Stimulated activated CD8-positive, alpha-beta memory T cell treated with anti-CD3 and anti-CD28 coated beads, Interleukin-2, amount 100 ng/mL, for 1 hour (primary cell): ENCODE data around the gene PLLP.

Experiments used
- DNase-seq, 2 donors: peaks; one replicate each; pipeline ENCODE4 v3.0.0-alpha.2; 2020; ENCODE audit warnings: low read depth in 2 of 2

PLLP gene

DNA sequence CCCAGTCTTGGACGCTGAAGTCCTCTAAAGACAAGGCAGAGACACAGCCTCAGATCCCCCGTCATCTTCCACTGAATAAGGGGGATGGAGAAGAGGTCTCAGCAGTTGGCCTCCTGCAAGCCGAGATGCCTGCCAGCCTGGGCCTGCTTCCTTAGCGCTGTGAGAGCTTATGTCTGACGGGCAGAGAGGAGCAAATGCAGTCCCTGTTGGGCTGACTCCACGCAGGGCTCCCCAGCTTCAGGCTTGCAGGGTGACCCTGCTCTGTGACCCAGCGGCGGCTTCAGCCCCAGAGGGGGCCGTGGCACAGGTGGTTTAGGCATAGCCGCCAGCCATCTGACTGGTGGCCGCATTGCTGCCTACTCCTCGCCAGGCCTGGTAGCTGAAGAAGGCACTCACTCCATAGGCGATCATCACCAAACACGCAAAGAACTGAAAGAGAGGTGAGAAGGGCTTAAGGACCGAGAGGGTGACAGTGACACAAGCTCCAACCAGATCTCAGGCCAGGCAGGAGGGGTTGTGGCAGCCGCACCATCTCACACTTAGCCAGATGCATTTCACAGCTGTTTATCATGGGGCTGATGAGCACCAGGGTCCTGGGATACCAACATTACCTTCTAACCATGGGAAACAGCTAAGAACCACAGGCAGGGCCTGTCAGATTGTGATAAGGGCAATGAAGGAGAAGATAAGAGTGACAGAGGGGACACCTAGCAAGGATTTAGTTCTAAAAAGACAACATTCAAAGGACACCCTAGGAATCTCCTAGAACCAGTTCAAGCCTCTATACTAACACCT is 27.7 kb downstream of the PLLP start:
- DNase-seq = no peak

DNA sequence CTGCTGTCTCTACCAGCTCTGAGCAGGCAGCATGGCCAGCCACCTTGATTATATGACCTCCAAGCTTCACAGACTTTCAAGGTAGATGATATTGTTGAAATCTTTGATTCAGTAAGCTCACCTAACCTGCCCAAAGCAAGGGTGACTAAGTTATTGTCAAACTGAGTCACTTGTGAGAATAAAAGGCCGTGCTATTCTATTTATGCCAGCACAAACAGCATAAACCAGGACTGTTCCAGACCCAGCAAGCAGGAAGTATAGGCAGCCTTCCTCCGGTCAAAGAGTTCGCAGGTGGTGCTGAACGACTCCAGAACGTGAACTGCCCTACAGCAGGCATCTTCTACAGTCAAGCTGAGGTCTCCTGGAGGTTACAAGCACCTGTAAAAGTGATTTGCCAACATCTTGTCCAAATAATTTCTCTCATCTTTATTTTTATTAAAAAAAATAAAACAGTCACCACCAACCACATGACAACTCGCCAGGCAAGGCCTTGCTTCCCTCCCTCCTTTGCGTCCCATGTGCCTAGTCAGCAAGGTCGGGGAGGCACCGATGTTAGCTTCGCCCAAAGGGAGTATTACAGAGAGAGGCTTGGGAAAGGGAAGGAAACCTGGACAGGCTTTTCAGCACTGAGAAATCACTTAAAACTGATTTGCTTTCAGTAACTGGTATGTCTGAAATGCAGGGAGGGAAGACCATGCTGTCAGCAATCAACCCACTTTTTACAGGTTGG is 28.6 kb downstream of the PLLP start:
- DNase-seq = no peak

DNA sequence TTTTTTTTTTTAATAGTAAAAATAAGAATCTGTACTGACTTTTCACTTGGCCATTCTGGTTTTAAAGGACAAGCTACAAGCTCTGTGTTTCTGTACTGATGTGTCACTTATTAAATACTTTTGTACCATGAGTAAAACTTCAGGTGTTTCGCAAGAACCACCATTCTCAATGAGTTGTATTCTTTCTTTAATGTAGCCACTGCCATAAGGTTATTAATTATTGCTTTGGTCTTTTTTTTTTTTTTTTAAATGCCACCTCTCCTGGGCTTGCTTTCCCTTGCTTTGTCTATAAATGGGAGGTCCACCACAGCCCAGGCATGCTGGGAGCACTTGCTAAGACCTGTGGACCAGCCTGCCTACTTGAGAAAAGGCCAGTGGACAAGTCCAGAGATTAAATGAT is 31.0 kb downstream of the PLLP start:
- no peak for DNase-seq

DNA sequence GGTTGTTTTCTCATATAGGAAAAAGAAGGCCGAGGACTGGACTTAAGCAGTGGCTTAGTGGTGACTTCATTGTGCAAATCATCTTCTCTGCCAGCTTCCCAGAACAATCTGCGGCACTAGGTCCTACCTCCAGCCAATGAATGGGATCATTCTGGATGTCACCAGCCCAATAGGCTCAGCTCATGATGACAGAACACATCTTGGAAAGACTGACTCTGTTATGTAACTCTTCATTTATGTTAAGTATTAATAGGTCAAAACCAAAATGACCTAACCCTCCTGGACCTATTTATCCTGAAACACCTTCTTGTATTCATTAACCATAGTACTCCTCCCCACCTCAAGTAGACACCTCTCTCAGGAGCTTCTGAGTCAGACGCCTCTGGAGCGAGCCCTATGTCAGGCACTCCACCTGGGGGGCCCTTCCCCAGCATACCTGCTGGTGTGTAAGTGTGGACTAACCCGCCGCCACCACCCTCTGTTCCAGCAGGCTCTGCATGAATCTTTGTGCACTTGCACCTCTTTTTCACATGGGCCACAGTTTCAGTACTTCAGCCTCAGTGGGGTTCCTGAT is 32.2 kb downstream of the PLLP start:
- DNase-seq = no peak

DNA sequence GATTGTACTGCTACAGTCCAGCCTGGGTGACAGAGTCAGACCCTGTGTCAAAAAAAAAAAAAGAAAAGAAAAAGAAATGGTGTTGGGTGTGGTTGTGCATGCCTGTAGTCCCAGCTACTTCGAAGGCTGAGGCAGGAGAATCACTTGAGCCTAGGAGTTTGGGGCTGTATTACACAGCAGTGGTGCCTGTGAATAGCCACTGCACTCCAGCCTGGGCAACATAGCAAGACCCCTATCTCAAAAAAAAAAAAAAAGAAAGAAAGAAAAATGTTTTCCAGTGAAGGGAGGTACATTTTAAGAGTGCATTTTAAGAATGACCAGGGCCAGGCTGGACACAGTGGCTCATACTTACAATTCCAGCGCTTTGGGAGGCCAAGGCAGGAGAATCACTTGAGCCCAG is 33.1 kb downstream of the PLLP start:
- no peak for DNase-seq

DNA sequence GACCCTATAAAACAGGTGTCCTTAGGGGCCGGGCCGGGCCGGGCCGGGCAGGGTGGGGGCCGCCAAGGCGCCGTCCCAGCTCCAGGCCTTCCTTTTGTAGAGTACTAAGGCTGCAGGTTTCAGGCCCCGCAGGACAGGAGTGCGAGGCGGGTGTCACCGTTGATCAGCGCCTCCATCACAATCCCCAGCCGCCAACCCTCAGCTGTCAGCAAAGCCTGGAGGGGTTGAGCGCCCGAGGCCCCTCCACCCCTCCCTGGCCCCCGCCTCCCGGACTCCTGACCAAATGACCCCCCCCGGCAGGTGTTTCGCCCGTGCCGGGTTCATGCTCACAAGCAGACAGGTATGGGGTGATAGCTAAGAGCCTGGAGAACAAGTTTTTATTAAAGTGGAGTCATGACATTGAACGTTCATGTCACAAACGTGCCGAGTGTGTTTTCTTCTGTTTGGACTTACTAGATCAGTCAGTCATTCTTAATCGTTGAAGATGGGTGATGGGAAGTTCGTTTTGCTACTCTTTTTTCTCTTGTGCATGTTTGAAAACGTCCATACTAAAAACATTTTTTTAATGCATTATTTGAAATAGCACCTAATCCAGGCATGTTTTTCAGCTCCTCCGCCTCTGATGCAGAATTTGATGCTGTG is 38.9 kb downstream of the PLLP start:
- no peak for DNase-seq

DNA sequence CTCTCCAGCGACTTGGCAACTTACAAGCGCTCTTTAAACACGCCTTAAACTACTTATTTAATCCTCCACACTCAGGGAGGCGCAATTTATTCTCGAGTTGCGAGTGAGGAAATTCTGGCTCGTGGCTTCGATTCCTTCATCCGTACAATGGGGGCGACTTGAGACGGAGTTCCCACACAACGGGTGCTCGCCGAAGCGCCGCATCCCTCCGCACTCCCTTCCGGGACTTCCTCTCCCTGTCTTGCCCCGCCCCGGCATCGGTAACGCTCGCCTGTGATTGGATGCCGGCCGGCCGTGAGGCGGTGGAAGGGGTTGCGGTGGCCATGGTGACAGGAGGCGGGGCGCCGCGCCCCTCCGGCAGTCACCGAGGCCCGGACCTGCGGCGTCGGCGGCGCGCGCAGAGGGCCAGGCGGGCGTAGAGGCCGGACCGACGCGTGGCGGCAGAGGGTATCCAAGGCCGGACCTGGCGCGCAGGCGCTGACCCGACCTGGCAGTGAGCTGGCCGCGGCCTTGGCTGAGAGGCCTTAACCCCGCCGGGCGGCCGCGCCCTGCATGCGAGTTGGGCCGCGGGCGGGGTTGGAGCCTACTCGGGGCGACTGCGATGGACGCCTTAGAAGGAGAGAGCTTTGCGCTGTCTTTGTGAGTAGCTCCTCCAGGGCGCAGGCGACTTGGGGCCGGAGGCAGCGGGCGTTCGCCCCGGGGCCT is 39.6 kb downstream of the PLLP start, which contains the start of gene ARL2BP:
ARL2BP (plus strand) TSS at position 493 of the 705 bp plus-strand sequence; CDS start at position 602, 109 bp downstream.
- peak; percentile 95 for DNase-seq

DNA sequence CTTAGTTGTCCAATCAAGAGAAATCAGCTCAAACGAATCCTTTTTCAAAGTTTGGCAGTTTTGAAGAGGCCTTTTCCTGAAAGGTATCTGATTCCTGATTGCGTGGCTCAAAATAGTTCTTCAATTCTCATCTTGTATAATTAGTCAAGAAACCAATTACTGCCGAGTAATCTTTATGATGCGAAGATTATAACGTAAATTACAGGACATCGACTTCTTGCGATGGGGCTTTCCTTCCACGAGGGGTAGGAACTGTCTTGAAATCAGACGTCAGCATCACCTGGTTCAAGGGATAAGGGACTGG is 40.1 kb downstream of the PLLP start:
- no peak for DNase-seq

DNA sequence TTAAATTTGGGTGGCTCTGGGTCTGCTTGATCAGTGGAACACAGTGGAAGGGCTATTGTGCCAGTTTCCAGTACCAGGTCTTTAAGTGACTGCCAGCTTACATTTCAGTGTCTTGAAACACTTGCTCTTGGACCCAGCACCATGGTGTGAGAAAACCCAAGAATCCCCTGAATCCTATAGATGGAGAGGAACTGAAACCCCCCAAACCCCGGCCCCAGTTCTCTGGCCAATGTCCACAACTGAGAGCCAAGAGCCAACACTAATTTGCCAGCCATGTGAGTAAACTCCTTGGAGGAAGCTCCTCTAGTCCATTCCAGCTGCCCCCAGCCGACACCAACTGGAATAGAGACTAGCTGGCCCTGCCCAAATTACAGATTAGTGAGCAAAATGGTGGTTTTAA is 41.8 kb downstream of the PLLP start:
- no peak for DNase-seq

DNA sequence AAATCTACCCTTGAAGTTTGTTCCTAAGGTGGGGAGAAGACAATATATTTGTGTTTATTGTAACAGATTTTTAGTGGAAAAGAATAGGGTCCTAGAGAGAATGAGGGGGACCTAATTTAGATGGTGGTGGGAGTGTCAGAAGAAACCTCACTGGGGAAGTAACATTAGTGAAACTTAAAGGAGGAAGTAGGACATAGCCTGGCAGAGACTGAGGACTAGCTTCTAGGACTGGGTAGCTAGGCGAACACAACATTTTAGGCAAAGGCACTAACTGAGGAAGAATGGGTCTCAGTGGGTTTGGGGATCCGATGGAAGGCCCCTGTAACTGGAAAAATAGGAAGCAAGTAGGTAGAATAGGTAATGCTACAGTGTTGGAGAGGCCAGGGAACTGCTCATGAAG is 43.6 kb downstream of the PLLP start:
- DNase-seq = no peak

DNA sequence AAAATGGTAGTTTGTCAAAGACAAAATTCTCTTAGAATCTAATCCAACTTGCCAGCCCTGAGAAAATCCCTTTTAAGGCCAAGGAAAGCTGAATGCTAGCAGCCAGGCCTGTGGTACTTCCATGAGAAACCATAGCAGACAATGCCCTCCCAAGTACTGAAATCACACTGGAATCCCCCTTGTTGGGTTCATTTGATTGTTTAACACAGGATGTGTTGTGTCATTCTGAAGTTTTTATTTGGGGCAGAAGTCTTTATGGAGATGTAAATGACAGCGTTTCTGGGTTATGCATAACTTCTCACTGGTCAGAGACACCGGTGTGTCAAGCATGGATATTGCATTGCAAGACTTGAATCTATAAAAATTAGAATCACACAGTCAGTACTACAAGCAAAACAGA is 45.4 kb downstream of the PLLP start:
- DNase-seq = no peak

DNA sequence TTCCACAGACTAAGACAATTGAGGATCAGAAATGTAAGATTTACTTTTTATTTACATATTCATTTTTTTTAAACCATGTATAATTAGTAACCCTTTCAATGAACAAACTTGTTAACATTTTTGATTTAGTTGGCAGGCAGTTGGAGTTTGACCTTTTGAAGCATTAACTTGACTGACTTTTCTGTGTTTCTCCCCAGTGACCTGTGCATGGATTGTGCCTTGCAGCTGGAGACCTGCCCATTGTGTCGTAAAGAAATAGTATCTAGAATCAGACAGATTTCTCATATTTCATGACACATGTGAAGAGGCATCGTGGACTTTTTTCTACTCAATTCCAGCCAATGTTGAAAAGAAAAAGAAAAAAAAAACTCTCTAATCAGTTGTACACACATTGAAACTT is 45.8 kb downstream of the PLLP start:
- DNase-seq = no peak

DNA sequence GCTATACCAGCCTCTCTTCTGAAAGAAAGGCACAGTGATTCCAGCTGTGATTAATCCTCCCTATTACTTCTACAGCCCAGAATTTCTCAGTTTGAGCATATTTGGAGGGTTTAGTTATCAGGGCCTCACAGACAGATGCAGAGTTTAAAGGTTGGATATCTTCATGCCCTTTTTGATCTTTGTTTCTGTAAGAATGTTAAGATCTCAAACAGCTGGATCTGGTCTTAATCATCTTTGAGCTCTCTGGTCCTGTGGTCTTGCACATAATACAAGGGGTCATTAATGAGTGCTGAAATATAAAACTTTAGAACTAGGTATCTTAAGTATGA is 48.5 kb downstream of the PLLP start:
- no peak for DNase-seq

DNA sequence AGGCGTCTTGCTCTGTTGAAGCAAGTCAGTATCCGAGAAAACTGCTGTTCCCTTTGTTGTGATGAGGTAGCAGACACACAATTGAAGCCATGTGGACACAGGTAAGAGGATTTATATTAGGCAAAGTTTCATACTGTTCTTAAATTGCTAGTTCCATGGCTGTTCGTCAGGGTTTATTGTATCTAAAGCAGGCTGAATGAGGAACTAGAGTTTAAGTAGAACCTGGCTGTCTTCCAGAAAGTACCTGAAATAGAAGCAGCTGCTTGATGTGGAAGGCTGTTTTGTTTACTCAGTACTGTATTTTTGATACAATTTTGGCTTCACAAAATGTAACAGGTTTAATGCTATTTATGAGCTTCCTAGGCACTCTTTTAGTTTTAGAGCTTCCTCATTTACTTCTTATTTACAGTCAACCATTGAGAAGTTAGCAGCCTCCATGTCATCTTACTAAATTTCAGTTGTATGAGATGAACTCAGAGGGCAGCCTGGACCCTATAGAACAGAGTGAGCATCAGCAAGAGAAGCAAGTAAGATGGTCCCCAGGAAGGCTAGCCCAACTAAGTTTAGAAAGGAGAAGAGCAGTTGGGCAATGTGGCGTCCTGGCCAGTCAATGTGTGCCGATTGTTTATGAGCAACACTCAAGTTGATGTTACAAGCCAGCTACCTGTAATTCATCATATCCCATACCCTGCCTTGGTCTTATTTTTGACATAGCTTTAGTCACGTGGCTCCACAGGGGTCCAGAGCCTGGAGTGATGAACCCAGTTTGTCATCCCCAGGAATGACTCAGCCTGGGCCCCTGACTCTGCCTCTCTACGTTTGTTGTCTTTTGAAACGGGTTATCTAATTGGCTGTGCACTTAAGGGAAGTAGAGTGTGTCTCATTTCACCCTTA is 49.1 kb downstream of the PLLP start:
- DNase-seq = no peak

DNA sequence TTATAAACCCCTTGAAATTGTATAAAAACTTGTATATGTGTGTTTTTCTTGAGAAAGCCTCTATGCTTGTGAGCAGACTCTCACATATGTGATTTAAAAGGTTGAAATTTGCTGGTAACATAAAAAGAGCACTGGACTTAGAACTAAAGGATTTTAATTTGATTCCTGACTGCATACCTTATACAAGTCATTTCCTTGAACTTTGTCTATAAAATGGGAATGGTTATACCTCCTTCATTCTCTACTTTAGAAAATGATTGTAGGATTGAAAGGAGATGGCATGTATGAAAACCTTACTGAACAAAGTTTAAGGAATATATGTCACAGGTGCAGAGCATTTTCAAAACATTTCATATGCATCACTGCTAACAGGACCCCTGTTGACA is 49.8 kb downstream of the PLLP start:
- no peak for DNase-seq

DNA sequence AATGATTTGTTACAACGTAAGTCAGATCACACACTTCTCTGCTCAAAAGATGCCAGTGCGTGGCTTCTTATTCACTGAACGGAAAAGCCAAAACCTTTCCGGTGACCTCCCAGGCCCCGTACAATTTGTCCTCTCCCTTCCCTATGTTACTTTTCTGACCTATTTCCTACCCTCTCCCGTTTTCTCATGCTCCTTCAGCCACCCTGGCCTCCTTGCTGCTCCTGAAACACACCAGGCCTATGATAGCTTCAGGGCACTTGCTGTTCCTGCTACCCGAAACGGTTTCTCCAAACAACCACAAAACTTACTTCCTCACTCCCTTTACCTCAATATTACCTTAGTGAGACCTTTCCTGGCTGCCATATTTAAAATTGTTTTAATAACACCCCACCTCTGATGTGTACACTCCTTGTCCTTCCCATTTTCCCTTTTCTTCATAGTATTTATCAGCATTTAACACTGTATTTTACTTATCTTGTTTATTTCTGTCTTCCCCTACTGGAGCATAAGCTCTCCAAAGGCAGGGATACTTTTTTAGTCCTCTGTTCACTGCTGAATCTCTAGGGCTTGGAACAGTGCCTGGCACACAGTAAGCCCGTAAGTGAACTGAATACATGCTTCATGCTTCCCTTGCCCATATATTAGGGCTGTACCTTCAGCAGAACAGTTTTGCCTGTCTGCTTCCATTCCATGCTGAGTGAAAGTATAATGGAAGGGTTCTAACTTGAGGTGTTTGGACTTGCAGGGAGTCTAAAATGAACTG is 50.3 kb downstream of the PLLP start:
- DNase-seq = no peak

DNA sequence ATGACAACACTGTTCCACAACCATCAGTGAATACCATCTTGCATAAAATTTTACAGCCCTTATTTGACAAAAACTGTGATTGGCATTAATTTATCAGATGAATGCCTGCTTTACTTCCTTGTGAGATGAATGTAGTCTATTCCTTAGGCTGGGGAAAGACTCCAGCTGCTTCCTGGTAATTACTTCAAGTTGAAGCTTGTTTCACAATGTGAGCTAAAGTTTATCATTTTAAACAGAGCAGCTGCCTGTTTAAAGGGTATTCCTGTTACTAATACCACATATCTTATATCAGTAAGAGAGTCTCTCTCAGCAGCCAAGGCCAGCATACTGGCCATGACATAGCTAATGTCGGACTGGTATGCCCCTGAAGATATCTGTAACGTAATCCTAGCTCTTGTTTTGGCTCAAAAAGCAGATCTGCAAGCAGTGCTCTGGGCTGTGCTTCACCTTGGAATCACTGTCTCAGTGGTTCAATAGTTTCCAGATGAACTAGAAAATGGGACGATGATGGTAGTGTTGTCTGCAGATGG is 52.6 kb downstream of the PLLP start:
- DNase-seq = no peak

DNA sequence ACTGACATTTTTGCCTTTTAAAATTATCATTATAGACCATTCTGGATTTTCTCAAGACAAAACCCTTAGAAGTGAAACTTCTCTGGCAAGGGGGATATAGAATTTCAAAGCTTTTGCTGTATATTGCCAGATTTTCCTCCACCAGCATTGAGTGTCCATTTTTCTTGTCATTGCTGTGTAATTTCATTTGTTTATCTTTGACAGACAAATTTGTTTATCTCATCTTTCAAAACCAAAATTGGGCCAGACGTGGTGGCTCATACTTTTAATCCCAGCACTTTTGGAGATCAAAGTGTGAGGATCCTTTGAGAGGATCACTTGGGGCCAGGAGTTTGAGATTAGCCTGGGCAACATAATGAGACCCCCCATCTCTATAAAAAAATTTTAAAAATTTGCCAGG is 55.4 kb downstream of the PLLP start:
- DNase-seq = no peak

DNA sequence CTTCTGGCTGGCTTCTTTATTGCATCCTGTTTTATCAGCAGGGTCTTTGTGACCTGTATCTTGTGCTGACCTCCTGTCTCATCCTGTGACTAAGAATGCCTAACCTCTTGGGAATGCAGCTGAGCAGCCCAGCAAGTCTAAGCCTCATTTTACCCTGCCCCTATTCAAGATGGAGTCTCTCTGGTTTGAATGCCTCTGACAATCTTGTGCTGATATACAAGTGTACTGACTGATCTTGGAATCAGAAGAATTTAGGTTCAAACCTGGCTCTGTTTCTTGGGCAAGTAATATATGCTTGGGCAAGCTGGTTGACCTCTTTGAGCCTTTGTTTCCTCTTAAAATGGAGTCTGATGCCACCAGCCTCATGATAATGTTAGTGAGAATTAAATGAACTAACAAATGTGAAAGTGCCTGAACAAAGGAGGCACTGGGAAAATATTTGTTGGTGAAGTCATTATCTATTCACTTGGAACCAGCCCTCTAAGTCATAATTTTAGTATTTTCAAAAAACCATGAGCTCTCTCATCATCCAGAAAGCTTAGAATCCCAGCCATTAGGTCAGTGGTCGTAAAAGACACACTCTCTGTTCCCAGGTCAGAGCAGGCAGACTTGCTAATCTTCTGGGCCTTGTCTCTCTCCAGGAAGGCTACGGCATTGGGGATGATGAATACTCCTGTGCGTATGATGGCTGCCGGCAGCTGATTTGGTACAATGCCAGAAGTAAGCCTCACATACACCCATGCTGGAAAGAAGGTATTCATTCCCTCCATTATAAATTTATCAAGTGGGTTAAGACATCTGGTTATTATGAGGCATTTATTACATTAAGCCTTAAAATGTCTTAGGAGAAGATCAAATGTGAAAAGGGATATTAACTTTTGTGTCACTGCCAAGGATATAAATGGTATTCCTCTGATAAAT is 57.5 kb downstream of the PLLP start:
- no peak for DNase-seq
